HG03354 (cell line): Measurements from ENCODE around the gene HDAC3.

ENCODE experiments used
- ATAC-seq: cut with Tn5 transposase; IDR thresholded peaks from one replicate; pipeline ENCODE4 v1.9.1; 2021; ENCODE audit warnings: mild to moderate bottlenecking; ENCODE audit not compliant: unreplicated experiment, poor library complexity, severe bottlenecking

HDAC3 gene

DNA sequence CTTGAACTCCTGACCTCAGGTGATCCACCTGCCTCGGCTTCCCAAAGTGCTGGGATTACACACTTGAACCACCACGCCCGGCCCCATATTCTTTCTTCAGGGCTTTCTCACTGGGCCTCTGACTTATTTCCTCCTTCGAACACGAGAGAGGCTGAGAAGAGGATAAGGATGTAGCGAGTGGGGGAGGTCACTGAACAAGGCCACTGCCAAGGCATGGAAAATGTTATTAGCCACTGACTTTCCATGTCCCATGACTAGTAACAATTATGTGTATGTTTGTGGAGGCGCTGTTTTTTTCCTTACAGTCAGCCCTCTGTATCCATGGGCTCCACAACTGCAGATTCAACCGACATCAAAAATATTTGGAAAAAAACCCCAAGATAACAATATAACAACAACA is 26.9 kb upstream of the HDAC3 start:
- no peak for ATAC-seq

GRCh38 chr5:141662028-141662427 is 25.4 kb upstream of the HDAC3 start:
- ATAC-seq: no peak

GRCh38 chr5:141657937-141658545 is 21.4 kb upstream of the HDAC3 start:
- peak; percentile 79 for ATAC-seq

- no peak for ATAC-seq
These were observed 20.8 kb upstream of the HDAC3 start for GRCh38 chr5:141657404-141657803.

GRCh38 chr5:141656396-141656795 is 19.7 kb upstream of the HDAC3 start:
- no peak for ATAC-seq

DNA sequence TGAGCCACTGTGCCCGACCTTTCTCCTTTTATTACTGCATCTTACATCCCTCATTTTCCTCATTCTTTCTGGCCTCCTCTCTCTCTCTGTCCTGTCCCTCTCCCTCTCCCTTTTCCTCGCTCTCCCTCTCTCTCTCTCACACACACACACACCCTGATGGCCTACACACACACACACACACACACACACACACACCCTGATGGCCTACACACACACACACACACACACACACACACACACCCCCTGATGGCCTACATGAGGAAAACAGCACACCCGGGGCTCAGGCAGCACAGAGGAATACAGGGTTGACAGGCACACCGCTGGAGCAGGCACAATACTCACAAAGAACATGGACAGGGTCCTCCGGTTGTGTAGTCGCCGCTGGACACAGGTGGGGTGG is 18.4 kb upstream of the HDAC3 start:
- no peak for ATAC-seq

DNA sequence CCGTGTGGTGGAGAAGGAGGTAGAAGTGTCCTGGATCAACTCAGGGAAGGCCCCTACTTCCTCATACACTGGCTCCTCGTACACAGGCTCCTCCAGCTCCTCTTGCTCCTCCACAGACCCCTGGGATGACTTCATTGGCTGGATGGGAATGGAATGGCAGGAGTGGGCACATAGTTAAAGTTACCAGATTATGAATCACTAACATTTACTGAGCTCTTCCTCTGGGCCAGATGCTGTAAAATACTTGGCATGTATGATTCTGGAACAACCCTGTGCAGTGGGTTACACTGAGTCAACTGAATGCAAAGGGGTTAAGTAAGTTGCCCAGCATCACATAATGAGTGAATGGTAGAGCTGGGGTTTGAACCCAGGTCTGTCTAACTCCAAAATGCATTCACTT is 17.6 kb upstream of the HDAC3 start:
- ATAC-seq: no peak

DNA sequence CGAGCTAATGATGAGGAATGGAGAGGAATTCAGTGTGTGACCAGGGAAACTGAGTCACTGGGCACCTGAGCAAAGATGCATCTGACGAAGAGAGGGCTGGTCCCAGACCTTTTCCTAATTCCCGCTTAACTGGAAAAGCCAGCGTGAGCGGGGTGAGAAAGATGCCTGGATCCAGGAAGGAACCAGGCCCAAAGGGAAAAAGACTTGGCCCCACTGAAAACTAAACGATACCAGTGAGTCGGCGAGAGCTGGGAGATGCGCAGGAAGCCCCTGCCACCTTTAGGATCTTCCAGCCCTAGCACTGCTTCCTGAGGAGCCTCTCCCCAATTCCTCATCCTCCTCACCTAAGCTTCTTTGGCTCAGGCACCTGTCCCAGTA is 15.1 kb upstream of the HDAC3 start:
- ATAC-seq: no peak

DNA sequence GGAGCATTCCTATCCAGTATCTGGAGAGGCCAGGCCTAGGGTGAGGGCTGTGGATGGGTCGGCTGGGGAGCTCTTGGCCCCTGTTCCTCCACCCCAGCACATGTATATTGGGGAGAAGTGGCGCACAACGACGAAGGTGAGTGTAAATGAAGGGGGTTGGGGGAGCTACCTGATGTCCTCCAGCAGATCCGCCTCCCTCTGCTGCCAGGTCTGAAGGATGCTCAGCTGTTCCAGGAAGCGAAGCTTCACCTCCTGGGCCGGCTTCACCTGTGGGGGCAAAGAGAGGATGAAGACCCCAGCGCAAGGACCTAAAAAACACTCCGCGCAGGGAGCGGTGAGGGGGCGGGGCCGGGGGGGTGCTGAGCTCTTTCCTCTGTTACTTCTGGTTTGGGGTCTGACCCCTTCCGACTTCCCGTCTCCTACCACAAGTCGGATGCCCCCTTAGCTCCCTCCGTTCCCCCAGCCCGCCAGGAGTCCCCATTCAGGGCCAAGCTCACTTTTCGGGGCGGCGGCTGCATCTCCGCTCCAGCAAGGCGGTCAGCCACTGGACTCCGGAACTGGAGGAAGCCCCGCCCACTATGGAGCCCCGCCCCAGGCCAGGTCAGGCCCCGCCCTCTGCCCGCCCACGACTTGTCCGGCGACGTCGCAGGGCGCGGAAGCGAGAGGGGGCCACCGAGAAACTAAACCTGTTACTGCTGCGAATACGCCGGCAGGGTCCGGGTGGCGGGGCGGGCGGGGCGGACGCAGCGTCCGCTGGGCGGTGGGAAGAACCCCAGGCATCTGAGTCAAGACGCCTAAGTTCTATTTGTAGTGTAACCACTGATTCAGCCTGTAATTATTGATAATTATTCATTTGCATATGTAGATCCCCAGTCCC is 14.4 kb upstream of the HDAC3 start, which contains the start of gene FCHSD1:
Gene FCHSD1 (minus strand): TSS at position 568 of the 877 bp plus-strand sequence. CDS start 50 bp downstream, at position 518.
- ATAC-seq: peak; percentile 98

DNA sequence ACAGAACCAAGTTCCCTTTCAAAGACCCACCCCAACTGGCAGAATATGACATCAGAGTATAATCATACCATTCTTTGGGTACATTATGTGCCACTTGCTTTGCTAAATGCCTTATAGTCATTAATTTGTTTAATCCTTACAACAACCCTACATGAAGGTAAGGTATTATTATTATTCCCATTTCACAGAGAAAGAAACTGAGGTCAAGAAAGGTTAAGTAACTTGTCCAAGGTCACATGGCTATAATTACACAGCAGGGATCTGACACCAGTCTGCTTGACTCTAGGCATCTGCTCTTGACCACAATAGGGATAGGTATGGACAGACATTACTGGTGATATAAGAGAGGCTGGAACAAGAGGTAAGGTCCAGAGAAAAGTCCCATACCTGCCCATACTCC is 13.3 kb upstream of the HDAC3 start:
- no peak for ATAC-seq

DNA sequence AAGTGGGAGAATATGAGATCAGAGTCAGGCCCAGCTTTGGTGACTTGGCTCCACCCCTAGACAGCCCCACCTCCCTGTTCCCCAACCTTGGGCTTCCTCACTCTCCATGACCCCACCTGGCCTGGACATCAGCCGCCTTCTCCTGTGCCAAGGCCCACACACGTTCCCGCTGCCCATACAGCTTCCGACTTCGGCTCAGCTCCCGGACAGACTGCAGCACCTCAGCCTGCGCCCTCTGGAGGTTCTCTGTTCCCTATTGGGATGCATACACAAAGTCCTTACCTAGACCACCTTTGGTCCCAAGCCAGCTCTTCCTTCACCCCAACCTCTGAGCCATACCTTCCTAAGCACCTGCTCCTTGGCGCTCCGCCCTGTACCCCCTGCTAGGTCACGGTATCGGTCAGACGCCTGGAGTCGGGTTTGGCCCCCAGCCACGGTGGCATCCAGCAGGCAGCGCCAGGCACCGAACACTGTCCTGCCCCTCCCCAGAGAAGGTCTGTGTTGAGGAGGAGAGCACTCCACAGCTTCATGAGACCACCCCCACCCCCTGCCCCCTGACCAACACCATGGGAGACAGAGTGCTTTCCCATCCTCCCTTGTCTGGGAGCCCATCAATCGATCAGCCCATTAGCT is 12.5 kb upstream of the HDAC3 start:
- no peak for ATAC-seq

GRCh38 chr5:141647851-141648250 is 11.2 kb upstream of the HDAC3 start:
- no peak for ATAC-seq

- no peak for ATAC-seq
These were observed 10.6 kb upstream of the HDAC3 start for GRCh38 chr5:141647242-141647641.

DNA sequence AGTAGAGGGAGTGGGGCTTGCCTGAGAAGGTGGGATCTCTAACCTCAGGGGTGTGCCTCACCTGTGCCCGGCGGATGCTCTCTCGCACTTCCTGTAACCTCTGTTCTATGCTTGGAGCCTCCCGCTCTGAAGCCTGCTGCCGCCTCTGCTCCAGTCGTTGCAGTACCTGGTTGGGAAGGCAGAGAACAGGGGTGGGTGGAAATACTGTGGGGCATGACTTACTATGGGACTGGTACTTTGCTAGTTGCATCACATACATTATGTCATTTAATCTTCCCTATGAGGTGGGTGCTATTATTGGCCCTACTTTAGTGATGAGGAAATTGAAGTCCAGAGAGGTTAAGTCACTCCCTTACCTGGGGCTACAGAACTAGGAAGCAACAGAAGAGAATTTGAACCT is 9.4 kb upstream of the HDAC3 start:
- no peak for ATAC-seq

GRCh38 chr5:141641634-141642267 is 5.1 kb upstream of the HDAC3 start:
- ATAC-seq: peak; percentile 54

- ATAC-seq: no peak
These were observed 4.0 kb upstream of the HDAC3 start for GRCh38 chr5:141640698-141641097.

DNA sequence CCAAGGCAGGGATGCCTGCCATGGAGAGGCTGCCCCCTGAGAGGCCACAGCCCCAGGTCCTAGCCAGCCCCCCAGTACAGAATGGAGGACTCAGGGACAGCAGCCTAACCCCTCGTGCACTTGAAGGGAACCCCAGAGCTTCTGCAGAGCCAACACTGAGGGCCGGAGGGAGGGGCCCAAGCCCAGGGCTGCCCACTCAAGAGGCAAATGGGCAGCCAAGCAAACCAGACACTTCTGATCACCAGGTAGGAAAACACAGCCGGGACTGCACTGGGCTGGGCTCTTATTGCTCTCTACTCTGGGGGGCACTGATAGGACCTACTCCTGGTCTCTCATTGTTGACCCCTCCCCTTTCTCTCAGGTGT is 3.4 kb upstream of the HDAC3 start:
- ATAC-seq: no peak

DNA sequence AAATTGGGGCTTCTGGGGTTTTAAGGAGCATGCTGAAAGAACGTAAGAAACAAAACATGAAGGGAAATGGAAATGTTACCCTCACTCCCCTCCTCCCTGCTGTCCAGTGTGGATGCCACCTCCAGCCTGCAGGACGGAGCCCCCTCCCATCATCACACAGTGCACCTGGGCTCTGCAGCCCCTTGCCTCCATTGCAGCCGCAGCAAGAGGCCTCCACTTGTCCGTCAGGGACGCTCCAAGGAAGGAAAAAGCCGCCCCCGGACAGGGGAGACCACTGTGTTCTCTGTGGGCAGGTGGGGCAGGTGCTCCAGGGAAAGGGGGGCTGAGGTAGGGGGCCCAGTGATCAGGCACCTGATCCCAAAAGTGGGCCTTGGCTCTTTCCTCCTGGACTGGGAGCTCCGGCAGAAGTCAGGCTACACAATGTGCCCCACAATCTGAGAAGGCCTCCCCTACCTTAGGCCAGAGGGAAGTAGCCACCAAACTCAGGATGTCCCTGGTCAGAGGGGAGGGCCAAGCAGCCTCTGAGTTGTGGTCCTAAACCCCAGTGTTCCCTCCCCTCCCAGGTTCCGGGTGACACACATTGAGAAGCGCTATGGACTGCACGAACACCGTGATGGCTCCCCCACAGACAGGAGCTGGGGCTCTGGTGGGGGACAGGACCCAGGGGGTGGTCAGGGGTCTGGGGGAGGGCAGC is 2.9 kb upstream of the HDAC3 start:
- no peak for ATAC-seq

DNA sequence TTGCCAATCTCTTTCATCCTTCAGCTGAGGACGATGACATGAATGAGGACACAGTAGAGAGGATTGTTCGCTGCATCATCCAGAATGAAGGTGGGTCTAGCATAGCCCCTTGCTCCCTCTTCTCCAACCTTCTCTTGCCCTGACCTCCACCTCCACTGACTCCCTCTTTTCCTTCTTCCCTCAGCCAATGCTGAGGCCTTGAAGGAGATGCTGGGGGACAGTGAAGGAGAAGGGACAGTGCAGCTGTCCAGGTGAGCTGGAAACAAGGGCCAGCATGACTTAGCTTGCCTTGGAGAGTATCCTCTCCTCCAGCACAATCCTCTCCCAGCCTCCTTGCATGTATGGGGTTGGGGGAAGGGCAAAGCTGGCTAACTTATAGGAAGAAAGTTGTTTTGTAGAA is 2.1 kb upstream of the HDAC3 start:
- no peak for ATAC-seq
